Keratinocyte (primary cell): ENCODE results near the gene FKBP10. TPM values are rescaled to one million over a fixed set of nuclear protein-coding genes. Genes with fewer than 3 reads are reported as not detected.

Source experiments
- DNase-seq: peaks from one replicate; pipeline ENCODE4 v3.0.0-alpha.2; 2011; ENCODE audit warnings: low read depth, missing footprints, low spot score
- FAIRE-seq: peaks from 2 replicates; lab custom pipeline; 2011; peaks lifted over from hg19 to GRCh38; lab: Jason Lieb, UNC
- H2AFZ ChIP-seq: 2 replicates; pipeline ENCODE4 v1.6.0; 2012; ENCODE audit warnings: low read length, control low read depth, inconsistent platforms; ENCODE audit not compliant: control insufficient read depth
- H3K27ac ChIP-seq: 2 replicates; pipeline ENCODE4 v1.5.1; 2011; ENCODE audit warnings: low read length; ENCODE audit not compliant: control insufficient read depth, insufficient read depth
- H3K27me3 ChIP-seq: 3 replicates; pipeline ENCODE4 v1.6.0; 2011; ENCODE audit warnings: low read length; ENCODE audit not compliant: control insufficient read depth, insufficient read depth; ENCODE audit errors: extremely low read depth
- H3K36me3 ChIP-seq, 2 experiments: 2 replicates in 1 of 2; 3 replicates in 1 of 2; pipeline ENCODE4 v1.5.1; 2011; ENCODE audit warnings: low read length in 2 of 2, mild to moderate bottlenecking in 1 of 2; ENCODE audit not compliant: control insufficient read depth in 2 of 2, insufficient read depth in 2 of 2; ENCODE audit errors: extremely low read depth in 1 of 2
- H3K4me1 ChIP-seq: 3 replicates; pipeline ENCODE4 v1.5.1; 2011; ENCODE audit warnings: low read length; ENCODE audit not compliant: control insufficient read depth, insufficient read depth; ENCODE audit errors: extremely low read depth
- H3K4me2 ChIP-seq: 3 replicates; pipeline ENCODE4 v1.6.0; 2011; ENCODE audit warnings: low read depth, low read length; ENCODE audit not compliant: control insufficient read depth, insufficient read depth; ENCODE audit errors: extremely low read depth
- H3K4me3 ChIP-seq, 3 experiments: fragments of 200-600 bp in 1 of 3; sonication (generic) in 1 of 3; 2 replicates in 2 of 3; 3 replicates in 1 of 3; pipeline ENCODE4 v1.5.1; 2011 to 2016; ENCODE audit warnings: low read length in 3 of 3, mild to moderate bottlenecking in 3 of 3, control low read depth in 2 of 3, inconsistent platforms in 1 of 3, low read depth in 1 of 3, mixed read lengths in 1 of 3, mixed run types in 1 of 3, moderate library complexity in 1 of 3; ENCODE audit not compliant: control insufficient read depth in 2 of 3, insufficient read depth in 2 of 3; ENCODE audit errors: extremely low read depth in 1 of 3
- H3K79me2 ChIP-seq: 2 replicates; pipeline ENCODE4 v1.6.0; 2012; ENCODE audit warnings: low read length; ENCODE audit not compliant: control insufficient read depth, insufficient read depth
- H3K9ac ChIP-seq: 3 replicates; pipeline ENCODE4 v1.6.0; 2011; ENCODE audit warnings: low read length; ENCODE audit not compliant: control insufficient read depth, insufficient read depth; ENCODE audit errors: extremely low read depth
- H3K9me1 ChIP-seq: 3 replicates; pipeline ENCODE4 v1.6.0; 2011; ENCODE audit warnings: low read length; ENCODE audit not compliant: control insufficient read depth, insufficient read depth; ENCODE audit errors: extremely low read depth
- H3K9me3 ChIP-seq: 2 replicates; pipeline ENCODE4 v1.5.1; 2012; ENCODE audit warnings: low read depth, low read length; ENCODE audit not compliant: control insufficient read depth
- H4K20me1 ChIP-seq: 3 replicates; pipeline ENCODE4 v1.6.0; 2011; ENCODE audit warnings: low read length; ENCODE audit not compliant: control insufficient read depth, insufficient read depth; ENCODE audit errors: extremely low read depth
- CTCF ChIP-seq, 3 experiments: IDR thresholded peaks in 1 of 3; conservative IDR thresholded peaks in 1 of 3; optimal IDR thresholded peaks in 1 of 3; 2 replicates in 2 of 3; 3 replicates in 1 of 3; pipeline versions ENCODE3 to v1.5.1; 2011; ENCODE audit warnings: low read length in 3 of 3, mild to moderate bottlenecking in 3 of 3, moderate library complexity in 2 of 3, control low read depth in 1 of 3, inconsistent platforms in 1 of 3; ENCODE audit not compliant: insufficient read depth in 2 of 3; ENCODE audit errors: extremely low read depth in 1 of 3
- EZH2 ChIP-seq: IDR thresholded peaks from one replicate; pipeline ENCODE4 v1.6.1; 2012; ENCODE audit warnings: inconsistent platforms, mild to moderate bottlenecking, low read length, moderate library complexity
- dilution Hi-C: fragments of 300-500 bp; cut with MboI; formaldehyde crosslinking; loops from one replicate; pipeline ENCODE4 v1.7.0; 2020; ENCODE audit warnings: low sequenced_read_pairs; ENCODE audit not compliant: extremely low pct_ligation_motif_present
- polyA plus RNA-seq, 5 experiments: library from polyadenylated mRNA; depleted of rRNA in 3 of 5; stranded (reverse) in 3 of 5; stranded (forward) in 1 of 5; unstranded in 1 of 5; fragments of >200 nt; gene quantifications; 1 replicate in 1 of 5; 2 replicates in 3 of 5; 3 replicates in 1 of 5; pipeline versions ENCODE4 v1.2.1 to v1.2.3, GENCODE V29; 2011 to 2012; ENCODE audit warnings: missing spikeins in 2 of 5, low read depth in 1 of 5, low replicate concordance in 1 of 5

FKBP10 gene
- polyA plus RNA-seq, 1 donor (not counting 4 experiments of a cell fraction or from before 2014, with no cell fraction given) = 0.38 TPM

GRCh38 chr17:41823580-41823979 lies 10.8 kb downstream of the FKBP10 start:
- H2AFZ ChIP-seq = no peak overlapping the region
- no peaks in the 10 kb centered on the region for H4K20me1 ChIP-seq
- no peaks in the 10 kb centered on the region for H3K9me3 ChIP-seq
- no peak overlapping the region for H3K4me2 ChIP-seq
- dilution Hi-C loops = no loop called here
- no peak overlapping the region for H3K27ac ChIP-seq
- no peak for TF ChIP-seq CTCF (optimal IDR thresholded peaks at IDR 0.05 in 1 of 3, IDR thresholded peaks at IDR 0.05 in 1 of 3, conservative IDR thresholded peaks at IDR 0.05 in 1 of 3; ENCODE audit: extremely low read depth in 1 of 3, insufficient read depth in 2 of 3, low read length in 3 of 3)
- TF ChIP-seq EZH2 = no peak
- peaks cover 9% of the 10 kb centered on the region for H3K27me3 ChIP-seq
- DNase-seq = no peak
- no peak for FAIRE-seq
- no peak overlapping the region for H3K4me3 ChIP-seq
- peaks cover 2 to 8% of the 10 kb centered on the region in 2 experiments for H3K36me3 ChIP-seq
- H3K9me1 ChIP-seq = no peaks in the 10 kb centered on the region
- no peak overlapping the region for H3K9ac ChIP-seq
- H3K79me2 ChIP-seq = no peaks in the 10 kb centered on the region
- H3K4me1 ChIP-seq = no peaks in the 10 kb centered on the region

GRCh38 chr17:41824086-41824485 lies 11.3 kb downstream of the FKBP10 start:
- Histone ChIP-seq H4K20me1 (no peaks in the 10 kb centered on the region), H3K9ac (no peak overlapping the region), H3K9me1 (no peaks in the 10 kb centered on the region), H3K79me2 (no peaks in the 10 kb centered on the region), H3K36me3 (peaks cover 4 to 8% of the 10 kb centered on the region in 2 experiments), H3K4me2 (no peak overlapping the region), H2AFZ (no peak overlapping the region), H3K4me1 (no peaks in the 10 kb centered on the region), H3K27me3 (peaks cover 9% of the 10 kb centered on the region), H3K9me3 (no peaks in the 10 kb centered on the region), H3K27ac (no peak overlapping the region), H3K4me3 (no peak overlapping the region)
- TF ChIP-seq CTCF (optimal IDR thresholded peaks at IDR 0.05 in 1 of 3, IDR thresholded peaks at IDR 0.05 in 1 of 3, conservative IDR thresholded peaks at IDR 0.05 in 1 of 3; ENCODE audit: extremely low read depth in 1 of 3, insufficient read depth in 2 of 3, low read length in 3 of 3) (no peak), EZH2 (no peak)
- dilution Hi-C loops = no loop called here
- FAIRE-seq (no peak), DNase-seq (no peak)
